ENCODE data around the gene APC2.
"Not testable (repeated sequence)": the region's sequence is repeated elsewhere in the genome, so short reads cannot be mapped to it uniquely, and the experiment has no call there.

Gene APC2

DNA sequence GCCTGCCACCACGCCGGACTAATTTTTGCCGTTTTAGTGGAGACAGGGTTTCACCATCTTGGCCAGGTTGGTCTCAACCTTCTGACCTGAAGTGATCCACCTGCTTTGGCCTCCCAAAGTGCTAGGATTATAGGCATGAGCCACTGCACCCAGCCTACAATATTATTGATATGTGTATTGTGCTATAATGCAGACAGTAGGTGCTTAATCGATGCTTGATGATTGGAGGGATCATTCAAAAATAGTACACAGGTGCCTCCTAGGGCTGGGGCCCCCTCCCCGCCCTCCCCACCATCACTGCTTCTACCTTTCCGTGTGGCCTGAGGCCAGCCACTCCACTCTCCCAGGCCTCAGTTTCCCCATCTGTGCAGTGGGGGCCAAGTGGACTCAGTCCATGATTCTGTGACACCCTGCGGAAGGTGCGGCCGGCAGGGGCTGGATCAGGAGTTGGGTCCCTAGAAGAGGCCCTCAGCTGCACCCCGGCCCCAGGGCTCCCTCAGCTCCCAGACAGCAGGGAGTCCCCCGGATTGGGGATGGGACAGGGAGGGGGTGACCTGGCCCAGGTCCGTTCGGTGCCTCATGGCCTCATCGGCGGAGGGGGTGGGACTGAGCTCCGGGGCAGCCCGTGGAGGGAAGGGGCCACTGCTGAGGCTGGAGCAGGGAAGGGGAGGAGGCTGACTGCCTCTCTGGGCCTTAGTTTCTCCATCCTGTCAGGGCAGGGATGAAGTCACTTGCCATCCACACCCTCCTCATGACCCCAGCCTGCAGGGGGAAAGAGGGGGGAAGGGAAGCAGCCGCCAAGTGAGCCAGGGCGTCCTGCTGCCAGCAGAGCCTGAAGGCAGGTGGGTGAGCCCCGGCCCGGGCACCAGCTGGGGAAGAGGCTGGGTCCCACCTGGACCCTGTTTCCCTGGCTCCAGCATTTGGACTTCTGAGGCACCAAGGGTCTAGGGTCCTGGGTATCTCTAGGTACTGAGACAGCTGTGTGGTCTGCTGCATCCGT lies 61.7 kb downstream of the APC2 start:
- no peak for DNase-seq (ENCODE audit: low read depth)

DNA sequence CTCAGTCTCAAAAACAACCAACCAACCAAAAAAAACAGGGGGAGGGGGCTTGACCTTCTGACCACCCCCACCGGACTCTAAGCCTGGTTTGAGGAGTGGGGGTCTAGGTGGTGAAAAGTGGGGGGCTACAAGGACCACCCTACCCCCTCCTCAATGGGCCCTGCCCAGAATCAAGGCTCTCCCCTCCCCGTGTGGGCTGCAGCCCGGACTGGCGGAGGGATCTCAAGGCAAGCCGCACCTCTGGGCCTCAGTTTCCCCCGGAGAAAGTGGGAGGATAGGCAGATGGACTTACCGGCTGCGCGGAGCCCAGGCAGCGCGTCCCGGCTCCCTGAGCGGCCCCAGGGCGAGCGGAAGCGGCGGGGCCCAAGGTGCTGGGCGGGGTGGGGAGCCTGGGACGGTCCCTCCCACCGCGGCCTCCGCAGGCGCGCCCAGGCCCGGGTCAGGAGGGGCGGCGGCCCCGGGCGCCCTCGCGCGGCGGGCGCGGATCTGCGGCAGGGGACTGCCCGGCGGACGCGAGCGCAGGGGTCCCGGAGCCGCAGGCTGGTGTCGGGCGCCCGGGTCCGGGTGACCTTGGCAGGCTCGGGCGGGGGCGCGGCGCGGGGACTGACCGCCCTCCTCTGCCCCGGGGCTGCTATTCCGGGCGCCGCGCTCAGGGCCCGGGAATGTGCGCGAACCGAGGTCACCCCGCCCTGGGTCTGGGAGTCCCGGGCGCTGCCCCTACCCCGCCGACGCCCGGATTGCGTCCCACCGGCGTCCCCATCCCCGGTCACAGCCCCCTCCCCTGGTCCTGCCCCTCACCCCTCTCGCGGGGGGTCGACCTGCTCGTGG lies 63.0 kb downstream of the APC2 start, which contains the start of gene ADAMTSL5:
ADAMTSL5 (minus strand) TSS at position 349 of the 828 bp plus-strand sequence. CDS start 2,076 bp downstream, outside the sequence.
- peak; percentile 13 for DNase-seq (ENCODE audit: low read depth)

DNA sequence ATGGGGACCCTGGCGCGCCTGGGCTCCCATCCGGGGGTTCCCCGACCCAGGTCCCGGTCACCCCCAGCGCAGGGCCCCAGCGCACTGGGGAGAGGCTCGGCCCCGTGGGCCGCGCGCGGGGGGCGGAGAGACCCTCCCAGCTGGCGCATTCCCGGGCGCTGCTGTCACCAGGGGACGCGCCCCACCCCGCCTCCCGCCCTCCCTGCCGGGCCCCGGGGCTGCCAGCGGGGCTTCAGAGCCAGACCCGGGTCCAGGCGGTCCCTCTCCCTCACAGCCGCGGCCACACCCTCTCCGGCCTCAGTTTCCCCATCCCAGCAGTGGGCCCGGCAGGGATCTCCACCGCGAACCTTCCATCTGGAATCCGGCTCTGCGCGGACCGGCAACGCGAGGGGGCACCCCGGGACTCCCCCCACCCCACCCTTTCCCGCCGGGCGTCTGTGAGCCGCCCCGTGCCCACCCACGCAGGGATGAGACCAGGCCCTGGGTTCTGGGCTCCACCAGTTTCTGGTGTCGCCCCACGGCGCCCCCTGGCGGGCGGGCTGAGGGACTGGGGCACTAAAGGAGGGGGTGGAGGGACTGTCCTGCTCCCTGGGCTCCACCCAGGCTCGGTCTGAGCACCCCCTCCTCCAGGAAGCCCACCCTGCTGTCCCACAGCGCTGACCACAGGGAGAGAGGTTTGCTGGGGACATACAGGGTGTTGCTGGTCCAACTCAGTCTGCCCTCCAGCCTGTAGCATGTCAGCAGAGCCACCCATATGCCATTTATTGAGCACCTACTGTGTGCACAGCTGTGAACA lies 63.8 kb downstream of the APC2 start:
- DNase-seq (ENCODE audit: low read depth): peak; percentile 17

DNA sequence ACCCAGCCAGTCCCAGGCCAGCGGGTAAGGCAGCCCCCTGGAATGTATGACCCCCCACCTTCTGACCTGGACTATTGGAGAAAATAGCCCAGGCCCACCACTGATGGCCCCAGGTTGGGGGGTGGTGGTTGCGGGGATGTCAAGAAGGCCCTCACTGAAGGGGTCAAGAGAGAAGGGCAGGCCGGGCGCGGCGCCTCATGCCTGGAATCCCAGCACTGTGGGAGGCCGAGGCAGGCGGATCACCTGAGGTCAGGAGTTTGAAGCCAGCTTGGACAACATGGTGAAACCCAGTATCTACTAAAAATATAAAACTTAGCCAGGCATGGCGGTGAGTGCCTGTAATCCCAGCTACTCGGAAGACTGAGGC lies 64.4 kb downstream of the APC2 start:
- DNase-seq (ENCODE audit: low read depth): no peak

DNA sequence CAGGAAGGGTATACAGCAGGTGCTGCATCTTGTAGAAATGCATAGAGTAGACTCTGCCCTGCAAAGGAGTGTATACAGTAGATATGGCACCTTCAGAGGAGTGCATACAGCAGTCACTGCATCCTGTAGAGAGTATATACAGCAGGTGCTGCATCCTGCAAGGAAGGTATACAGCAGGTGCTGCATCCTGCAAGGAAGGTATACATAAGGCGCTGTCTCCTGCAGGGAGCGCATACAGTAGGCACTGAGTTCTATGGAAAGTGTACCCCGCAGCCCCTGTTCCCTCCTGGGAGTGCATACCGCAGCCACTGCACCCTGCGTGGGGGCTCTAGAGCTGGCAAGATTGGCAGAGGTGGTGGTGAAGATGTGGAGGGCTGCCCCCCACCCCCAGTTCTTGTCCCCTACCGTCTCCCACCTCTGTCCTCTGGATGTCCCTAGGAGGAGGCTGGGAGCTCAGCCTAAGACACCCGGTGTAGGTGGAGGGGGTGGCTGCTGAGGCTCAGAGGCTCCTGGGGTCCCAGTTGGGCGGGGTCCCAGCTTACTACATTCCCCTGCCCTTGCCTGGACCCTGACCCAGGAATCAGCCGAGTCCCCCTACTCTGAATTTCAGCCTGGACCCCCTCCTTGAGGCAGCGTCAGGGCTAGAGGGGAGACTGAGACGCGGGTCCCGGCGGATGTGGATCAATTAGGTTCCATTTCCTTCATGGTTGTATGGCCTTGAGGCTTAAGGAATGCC lies 65.2 kb downstream of the APC2 start:
- no peak for DNase-seq (ENCODE audit: low read depth)

DNA sequence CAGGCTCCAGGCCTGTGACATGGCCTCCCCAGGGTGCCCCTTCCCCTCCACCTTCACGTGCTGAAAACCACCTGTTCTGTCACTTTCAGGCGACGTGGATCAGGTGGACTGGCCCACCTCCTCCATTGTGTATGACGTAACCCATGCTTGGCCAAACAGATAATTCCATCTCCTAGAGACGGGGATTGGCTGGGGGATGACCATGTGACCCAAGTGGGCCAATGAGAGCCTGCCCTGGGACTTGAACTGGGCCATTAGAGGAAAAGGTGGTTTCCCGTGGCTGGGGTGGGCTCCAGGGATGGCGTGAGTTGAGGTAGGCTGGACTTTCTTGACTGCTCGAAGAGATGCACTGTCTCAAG lies 66.5 kb downstream of the APC2 start:
- no peak for DNase-seq (ENCODE audit: low read depth)

DNA sequence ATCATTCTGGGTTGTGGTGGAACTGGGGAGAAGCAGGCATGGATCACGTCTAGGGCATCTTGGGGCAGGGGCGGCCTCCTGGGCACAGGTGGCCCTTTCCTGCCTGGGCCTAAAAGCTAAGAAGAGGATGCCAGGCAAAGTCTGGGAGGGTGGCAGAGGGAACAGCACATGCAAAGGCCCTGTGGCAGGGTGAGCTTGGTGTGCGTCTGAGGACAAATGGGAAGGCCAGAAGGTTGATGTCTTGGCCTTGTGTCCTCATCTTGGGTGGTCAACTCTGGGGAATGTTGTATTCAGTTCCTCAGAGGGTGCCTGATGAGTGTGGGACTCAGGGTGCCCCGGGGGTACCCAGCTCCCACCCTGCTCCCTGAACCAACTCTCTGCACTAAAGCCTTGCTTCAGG lies 68.5 kb downstream of the APC2 start:
- no peak for DNase-seq (ENCODE audit: low read depth)

DNA sequence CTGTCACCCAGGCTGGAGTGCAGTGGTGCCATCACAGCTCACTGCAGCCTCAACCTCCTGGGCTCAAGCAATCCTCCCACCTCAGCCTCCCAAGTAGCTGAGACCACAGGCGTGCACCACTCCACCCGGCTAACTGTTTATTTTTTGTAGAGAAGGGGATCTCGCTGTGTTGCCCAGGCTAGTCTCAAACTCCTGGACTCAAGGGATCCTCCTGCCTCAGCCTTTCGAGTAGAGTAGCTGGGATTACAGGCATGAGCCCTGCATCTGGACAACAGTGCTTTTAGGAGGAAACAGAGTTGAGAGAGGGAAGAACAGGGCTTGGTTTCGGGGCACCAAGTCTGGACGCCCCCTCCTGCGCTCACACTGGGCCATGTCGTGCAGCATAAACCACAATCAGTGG lies 69.9 kb downstream of the APC2 start:
- not testable (repeated sequence) for DNase-seq (ENCODE audit: low read depth)

DNA sequence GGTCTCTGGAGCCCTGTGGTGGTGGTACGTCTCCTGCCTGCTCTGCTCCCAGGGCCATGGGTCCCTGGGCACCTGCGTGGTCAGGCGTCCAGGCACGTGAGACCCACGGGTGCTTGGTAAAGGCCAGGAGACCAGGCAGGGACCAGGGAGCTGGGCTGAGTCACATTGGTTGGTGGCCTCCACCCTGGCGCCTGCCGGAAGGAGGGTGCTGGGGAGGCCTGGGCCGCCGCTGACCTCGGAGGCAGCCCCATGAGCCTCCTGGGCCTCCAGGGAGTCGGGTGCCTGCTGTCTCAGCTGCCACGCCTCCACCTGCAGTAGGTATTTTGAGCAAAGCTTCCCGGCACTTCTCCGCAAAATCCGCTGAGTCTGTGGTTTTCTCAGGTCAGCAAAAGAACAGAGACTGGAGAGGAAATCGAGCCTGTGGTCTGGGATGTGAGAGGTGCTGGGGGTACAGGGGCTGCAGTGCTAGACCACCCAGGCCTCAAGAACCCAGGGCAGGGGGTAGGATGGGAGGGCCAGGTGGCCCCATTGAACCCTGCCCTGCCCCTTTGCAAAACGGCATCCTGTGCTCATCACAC lies 70.4 kb downstream of the APC2 start:
- DNase-seq (ENCODE audit: low read depth): no peak

DNA sequence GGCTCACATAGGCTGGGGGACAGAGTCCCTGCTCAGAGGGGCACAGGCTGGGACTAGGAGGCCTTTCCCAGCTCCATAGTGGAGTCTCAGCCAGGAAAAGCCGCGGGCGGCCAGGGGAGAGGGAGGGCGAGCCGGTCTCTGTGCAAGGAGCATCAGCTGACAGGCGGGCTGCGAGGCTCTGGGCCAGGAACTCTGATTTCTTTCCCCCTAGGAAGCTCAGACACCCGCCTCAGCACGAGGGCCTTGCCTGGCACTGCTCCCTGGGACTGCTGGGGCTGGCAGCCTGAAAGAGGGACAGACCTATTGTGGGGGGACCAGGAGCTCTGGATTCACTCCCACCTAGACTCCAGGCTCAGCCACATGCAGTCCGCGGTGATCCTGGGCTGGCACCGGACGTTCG lies 71.7 kb downstream of the APC2 start:
- no peak for DNase-seq (ENCODE audit: low read depth)

DNA sequence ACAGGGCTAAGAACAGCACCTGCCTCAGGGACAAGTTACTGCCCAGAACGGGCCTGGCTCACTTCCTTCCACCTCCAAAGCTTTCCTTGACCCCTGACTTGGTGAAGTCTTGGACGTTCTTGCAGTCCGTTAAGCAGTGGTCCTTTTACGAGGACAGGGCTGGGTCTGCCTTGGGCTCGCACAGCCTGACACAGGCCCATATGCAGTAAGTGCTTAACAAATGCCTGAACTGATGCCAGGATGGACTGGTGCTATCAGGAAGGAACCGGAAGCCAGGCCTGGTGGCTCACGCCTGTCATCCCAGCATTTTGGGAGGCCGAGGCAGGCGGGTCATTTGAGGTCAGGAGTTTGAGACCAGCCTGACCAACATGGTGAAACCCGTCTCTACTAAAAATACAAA lies 72.1 kb downstream of the APC2 start:
- DNase-seq (ENCODE audit: low read depth): no peak

DNA sequence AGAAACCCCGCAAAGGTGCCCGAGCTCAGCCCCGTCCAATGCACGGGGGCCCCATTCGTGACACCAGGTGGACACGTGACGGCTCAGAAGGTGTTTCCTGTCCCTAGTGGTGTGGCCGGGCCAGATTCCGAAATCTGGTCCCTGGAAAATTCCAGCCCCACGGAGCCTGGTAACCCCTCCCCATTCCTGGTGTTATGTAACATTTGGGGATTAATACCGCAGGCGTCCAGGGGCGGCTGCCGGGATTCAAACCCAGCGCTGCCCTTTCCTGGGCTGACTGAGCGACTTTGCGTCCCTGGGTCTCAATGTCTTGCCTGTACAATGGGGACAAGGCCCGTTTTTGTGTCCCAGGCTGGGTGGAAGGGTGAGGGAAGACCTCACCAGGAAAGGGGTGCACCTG lies 72.9 kb downstream of the APC2 start:
- no peak for DNase-seq (ENCODE audit: low read depth)
